ENCODE results near the gene NAPA.

Gene NAPA

GRCh38 chr19:47560999-47561398, 46.1 kb upstream of the NAPA start:
- no peak overlapping the region for H3K27ac ChIP-seq (replicated peaks)

GRCh38 chr19:47550129-47550528, 35.3 kb upstream of the NAPA start:
- TF ChIP-seq SPI1 (IDR thresholded peaks at IDR 0.05; ENCODE audit: borderline replicate concordance, low read depth), result no peak
- no peak for TF ChIP-seq CTCF (IDR thresholded peaks at IDR 0.05; ENCODE audit: insufficient read depth, low read length)
- TF ChIP-seq REST (IDR thresholded peaks at IDR 0.05; ENCODE audit: insufficient replicate concordance, low read depth), result no peak
- TF ChIP-seq GABPA (IDR thresholded peaks at IDR 0.05; ENCODE audit: low read depth), result no peak
- TF ChIP-seq POLR2AphosphoS5 (IDR thresholded peaks at IDR 0.05; ENCODE audit: low read depth), result no peak
- no peak overlapping the region for H3K4me3 ChIP-seq (replicated peaks; ENCODE audit: insufficient read depth, low read length)
- no peak overlapping the region for H3K27ac ChIP-seq (replicated peaks)
- DNase-seq (ENCODE audit: low read depth in 1 of 2, low spot score in 1 of 2), result no peak
- peaks cover 11% of the 10 kb centered on the region for H3K27me3 ChIP-seq (ENCODE audit: insufficient read depth, poor library complexity, severe bottlenecking)

More at GRCh38 chr19:47560999-47561398, 46.1 kb upstream of the NAPA start:
- Histone ChIP-seq H3K4me3 (replicated peaks; ENCODE audit: insufficient read depth, low read length) (no peak overlapping the region), H3K27me3 (ENCODE audit: insufficient read depth, poor library complexity, severe bottlenecking) (no peaks in the 10 kb centered on the region)
- TF ChIP-seq SPI1 (IDR thresholded peaks at IDR 0.05; ENCODE audit: borderline replicate concordance, low read depth) (no peak), POLR2AphosphoS5 (IDR thresholded peaks at IDR 0.05; ENCODE audit: low read depth) (no peak), REST (IDR thresholded peaks at IDR 0.05; ENCODE audit: insufficient replicate concordance, low read depth) (no peak), GABPA (IDR thresholded peaks at IDR 0.05; ENCODE audit: low read depth) (no peak), CTCF (IDR thresholded peaks at IDR 0.05; ENCODE audit: insufficient read depth, low read length) (no peak)
- DNase-seq (ENCODE audit: low read depth in 1 of 2, low spot score in 1 of 2), result no peak

GRCh38 chr19:47549261-47549862, 34.5 kb upstream of the NAPA start:
- DNase-seq (ENCODE audit: low read depth in 1 of 2, low spot score in 1 of 2), result no peak
- Histone ChIP-seq H3K4me3 (replicated peaks; ENCODE audit: insufficient read depth, low read length) (no peak overlapping the region), H3K27ac (replicated peaks) (no peak overlapping the region), H3K27me3 (ENCODE audit: insufficient read depth, poor library complexity, severe bottlenecking) (peaks cover 15% of the 10 kb centered on the region)
- no peak for TF ChIP-seq GABPA (IDR thresholded peaks at IDR 0.05; ENCODE audit: low read depth)
- no peak for TF ChIP-seq SPI1 (IDR thresholded peaks at IDR 0.05; ENCODE audit: borderline replicate concordance, low read depth)
- TF ChIP-seq CTCF (IDR thresholded peaks at IDR 0.05; ENCODE audit: insufficient read depth, low read length), result no peak
- TF ChIP-seq REST (IDR thresholded peaks at IDR 0.05; ENCODE audit: insufficient replicate concordance, low read depth), result no peak
- no peak for TF ChIP-seq POLR2AphosphoS5 (IDR thresholded peaks at IDR 0.05; ENCODE audit: low read depth)
